GM18858 (cell line): ENCODE results near the gene RPH3AL.

Experiments used
- ATAC-seq: cut with Tn5 transposase; IDR thresholded peaks from one replicate; pipeline ENCODE4 v1.9.1; 2021; ENCODE audit not compliant: unreplicated experiment

Gene RPH3AL

DNA sequence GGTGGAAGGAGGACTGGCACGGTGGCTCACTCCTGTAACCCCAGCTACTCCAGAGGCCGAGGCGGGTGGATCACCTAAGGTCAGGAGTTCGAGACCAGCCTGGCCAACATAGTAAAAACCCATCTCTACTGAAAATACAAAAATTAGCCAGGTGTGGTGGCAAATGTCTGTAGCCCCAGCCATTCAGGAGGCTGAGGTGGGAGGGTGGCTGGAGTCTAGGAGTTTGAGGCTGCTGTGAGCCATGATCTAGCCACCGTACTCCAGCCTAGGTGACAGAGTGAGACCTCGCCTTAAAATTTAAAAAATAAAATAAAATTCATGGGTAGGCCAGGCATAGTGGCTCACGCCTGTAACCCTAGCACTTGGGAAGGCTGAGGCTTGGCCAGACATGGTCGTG lies 1.2 kb upstream of the RPH3AL start:
- ATAC-seq: no peak

DNA sequence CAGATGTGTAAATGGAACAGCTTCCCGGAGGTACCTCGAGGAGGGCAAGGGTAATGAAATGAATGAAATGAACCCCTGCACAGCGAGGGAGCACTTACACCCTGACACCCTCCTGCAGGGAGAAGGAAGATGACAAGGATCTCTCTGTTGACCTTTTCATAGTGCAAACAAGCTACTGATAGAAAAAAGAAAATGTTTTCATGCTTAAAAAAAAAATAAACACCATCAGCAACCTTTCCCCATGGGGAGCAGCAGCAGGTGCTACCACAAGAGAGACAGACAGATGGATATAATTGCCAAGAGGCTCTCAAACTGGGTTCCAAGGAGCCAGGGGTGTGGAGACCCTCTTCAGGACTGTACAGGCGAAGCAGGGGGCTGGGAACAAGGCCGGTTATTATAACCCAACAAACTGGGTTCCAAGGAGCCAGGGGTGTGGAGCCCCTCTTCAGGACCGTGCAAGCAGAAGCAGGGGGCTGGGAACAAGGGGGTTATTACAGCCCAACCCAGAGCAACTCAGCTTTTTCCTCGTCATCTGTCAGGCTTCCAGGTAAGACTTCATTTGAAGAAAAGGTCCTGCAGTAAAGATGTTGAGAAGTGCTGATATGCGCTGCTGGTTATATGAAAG lies 718 bp upstream of the RPH3AL start:
- ATAC-seq: no peak

DNA sequence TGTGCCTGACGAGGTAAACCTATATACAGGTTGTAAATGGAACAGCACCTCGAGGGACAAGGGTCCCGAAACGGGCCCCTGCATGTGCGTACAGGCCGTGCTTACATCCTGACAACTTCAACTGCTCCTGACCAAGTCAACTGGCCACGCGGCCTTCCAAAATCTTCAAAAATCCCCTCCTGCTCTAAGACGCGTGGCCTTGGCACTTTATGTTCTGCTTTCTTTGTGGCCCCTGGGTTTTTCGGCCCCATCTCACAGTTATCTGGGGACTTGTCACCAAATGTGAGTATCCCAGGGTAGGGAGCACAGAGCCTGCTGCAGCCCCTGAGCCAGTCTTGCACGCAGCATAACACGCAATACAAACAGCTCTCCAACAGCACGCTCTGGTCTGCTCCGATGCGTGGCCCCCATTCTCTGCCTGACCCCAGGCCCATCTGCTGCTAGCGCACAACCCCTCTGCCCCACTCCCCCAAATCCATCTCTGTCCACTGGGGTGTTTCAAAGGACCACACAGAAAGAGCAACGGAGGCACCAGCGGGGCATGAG lies 659 bp downstream of the RPH3AL start:
- no peak for ATAC-seq

DNA sequence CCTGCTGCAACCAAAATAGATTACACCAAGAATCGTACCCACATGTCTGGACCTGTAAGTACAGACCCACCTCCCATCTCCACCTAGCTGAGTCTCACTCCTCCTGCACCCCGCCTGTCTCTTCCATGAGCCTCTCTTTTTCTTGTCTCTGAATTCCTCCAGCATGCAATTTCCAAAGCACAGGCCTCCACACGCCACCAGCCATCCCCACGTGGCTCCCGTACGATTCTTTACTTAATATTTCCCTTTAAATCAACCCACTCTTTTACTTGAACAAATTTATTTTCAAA lies 1.2 kb downstream of the RPH3AL start:
- no peak for ATAC-seq

DNA sequence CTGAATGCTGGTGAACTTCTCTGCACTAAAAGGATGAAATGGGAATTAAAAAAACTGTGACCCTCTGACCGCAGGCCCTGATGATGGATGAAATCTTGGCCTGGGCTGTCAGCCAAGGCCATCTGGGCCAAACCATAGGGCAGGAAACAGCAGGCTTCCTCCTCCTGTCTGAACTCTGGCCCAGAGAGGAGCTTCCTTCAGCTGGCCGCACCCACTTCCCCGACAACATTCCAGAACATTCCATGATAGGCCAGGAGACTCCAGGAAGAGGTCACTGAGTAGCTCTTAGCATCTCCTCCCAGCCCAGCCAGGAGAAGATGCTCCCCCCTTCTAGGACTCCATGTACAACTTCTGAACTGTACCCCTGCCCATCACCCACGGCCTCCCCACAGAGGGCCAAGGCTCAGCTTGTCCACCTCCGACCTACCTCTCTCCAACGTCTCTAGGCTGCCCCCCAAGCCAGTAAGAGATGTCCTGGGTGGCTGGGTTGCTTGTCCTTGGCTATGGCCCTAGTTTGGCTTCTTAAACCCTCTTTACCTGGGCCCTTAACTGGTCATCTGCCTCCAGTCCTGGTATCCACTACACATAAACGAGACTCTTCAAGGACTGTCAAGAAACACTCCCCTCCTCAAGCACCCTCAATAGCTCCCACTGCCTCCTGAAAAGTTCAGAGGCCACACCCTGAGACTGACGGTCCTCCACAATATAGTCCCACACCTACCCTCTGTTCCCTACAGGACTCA lies 1.7 kb downstream of the RPH3AL start:
- no peak for ATAC-seq

DNA sequence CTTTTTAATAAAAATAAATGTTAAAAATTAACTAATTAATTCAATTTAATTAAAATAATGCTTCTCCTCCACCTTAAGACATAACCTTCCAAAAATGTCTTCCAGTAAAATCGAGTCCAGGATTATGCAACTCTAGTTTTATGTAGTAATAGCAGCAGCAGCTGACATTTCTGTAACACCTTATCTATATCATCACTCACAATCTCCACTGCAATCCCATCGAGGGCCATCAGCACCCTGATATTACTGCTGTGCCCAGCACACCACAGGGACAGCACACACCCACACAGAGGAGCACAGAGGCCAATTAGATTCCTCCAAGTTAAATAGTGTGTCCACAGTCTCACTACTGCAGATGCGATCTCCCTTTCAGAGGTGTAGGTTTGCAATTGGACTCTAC lies 2.9 kb downstream of the RPH3AL start:
- ATAC-seq: no peak

DNA sequence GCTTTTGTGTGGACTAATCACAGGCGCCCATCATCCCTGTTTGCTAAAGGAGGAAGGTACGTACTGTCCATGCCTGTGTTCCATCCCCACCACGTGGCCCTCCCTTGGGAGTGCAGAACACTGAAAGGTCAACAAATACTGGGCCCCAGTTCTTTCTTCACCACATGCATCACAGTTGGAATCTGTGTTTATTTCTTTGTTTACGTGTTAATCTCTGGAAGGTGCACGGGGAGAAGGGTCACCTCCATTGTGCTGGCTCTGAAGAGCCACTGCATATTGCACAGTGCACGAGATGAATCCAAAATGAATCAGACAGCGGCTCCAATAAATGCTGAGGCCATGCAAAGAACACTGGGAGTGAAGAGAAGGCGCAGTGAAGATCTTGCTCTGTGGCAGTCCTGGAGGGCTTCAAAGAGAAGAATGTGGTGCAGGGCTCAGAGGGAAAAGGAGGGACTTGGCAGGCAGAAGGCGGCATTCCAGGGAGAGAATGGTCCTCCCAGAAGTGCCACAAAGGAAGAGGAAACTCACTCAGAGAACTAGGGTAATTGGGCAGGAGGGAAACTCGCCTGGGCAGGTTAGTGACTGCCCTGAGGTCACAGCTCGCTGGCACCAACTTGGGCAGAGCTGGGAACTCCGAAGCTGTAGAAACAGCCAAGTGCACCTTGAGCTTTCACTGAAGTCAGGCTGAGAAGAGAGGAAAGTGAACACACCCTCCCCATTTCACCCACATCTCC lies 3.7 kb downstream of the RPH3AL start:
- no peak for ATAC-seq

DNA sequence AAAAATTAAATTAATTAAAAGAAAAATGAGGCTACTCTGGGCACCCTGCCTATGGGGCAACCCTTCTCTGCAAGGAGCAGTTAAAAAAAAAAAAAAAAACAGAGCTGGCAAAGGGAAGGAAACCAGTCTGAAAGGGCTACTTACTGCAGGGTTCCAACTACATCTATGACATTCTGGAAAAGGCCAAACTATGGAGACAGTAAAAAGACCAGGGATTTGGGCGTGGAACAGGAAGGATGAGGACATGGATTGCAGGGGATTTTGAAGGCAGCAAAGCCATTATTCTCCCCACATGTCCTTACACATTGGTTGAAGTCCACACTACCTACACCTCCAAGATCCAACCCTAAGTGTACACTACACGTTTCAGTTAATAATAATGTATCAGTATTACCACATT lies 4.6 kb downstream of the RPH3AL start:
- ATAC-seq: no peak

DNA sequence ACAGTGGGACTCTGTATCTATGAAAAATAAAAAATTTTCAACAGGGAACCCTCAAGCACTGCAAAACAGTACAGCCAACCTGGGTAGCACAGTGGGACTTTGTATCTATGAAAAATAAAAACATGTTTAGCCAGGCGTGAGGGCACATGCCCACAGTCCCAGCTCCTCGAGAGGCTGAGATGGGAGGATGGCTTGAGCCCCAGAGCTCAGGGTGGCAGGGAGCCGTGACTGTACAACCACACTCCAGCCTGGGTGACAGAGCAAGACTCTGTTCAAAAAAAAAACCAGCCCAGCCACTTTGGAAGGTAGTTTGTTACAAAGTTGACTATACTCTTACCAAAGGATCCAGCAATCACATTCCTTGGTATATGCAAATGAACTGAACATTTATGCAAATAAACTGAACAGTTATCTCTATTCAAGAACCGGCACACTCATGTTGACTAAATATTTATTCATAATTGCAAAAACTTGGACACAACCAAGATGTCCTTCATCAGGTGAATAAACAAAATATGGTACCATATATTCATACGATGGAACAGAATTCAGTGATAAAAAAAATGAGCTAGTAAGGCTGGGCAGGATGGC lies 5.2 kb downstream of the RPH3AL start:
- ATAC-seq: no peak

DNA sequence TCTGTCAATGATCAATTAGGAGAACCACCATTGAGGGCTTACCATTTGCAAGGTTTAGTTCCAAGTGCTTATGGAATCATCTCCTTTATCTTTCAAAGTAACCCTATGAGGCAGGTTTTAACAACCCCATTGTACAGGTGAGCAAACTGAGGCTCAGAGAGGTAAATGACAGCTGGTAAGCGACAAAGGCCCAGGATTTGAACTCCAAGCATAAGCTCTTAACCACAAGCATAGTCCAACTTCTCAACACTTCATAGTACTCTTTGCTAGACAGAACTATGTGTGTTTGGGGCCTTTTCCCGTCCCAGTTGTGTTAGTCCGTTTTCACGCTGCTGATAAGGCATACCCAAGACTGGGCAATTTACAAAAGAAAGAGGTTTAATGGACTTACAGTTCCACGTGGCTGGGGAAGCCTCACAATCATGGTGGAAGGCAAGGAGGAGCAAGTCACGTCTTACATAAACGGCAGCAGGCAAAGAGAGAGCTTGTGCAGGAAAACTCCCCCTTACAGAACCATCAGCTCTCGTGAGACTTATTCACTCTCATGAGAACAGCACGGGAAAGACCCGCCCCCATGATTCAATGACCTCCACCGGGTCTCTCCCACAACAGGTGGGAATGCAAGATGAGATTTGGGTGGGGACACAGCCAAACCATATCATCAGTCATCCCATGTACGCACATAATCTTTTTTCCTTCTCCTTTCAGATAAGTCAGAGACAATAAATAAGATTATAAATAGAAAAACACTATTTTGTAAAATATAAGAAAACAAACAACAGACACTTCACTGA lies 6.4 kb downstream of the RPH3AL start:
- no peak for ATAC-seq

DNA sequence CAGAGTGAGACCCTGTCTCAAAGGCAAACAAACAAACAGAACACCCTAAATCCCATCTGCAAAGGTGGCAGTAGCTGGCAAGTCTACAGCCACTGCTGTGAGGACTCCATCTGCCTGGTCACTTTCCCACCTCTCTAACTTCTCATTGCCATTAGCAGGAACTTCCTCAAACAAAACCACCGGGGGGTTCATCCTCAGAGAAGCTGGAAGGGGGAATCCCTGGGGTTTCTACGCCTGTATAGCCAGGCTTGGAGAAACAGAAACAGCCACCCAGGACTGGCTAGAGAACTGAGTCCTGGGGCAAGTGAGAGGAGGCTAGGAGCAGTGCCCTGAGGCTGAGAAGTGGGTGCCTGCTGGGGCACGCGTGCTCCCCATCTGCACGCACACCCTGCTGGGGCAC lies 7.3 kb downstream of the RPH3AL start:
- no peak for ATAC-seq

DNA sequence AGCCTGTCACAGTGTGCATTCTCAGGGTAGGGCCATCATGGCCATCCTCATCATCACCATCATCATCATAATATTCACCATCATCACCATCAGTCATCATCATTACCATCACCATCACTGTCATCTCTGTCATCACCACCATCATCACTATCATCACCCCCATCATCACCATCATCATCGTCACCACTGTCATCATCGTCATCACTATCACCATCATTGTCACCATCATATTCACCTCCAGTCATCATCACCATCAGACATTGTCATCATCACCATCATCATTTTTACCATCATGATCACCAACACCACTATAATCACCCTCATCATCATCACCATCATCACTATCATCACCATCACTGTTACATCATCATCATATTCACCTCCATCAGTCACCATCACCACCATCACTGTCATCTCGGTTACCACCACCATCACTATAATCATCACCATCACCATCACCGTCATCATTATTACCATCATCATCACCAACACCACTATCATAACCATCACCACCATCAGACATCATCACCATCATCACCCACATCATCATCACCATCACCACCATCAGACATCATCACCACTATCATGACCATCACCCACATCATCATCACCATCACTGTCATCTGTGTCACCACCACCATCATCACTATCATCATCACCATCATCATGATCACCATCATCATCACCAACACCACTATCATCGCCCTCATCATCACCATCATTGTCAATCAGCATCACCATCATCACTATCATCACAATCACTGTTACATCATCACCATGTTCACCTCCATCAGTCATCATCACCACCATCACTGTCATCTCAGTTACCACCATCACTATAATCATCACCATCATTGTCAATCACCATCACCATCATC lies 8.5 kb downstream of the RPH3AL start:
- ATAC-seq: no peak

DNA sequence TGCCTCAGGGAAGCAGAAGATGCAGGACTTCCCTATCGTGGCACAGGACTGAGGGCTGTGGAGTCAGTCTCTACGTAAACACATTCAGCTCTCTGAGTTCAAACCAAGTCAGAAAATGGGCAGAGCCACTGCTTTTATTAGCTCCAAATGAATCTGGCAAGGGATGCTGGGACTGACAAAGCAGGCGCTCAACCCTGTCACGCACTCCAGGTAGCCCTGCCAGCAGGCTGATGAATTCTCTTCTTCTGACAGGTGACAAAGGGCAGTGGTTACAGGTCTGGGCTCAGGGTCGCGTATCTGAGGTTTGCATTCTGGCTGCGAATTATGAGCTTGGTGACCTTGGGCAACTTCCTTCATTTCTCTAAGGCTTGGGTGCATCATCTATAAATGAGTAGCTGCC lies 9.4 kb downstream of the RPH3AL start:
- ATAC-seq: no peak

DNA sequence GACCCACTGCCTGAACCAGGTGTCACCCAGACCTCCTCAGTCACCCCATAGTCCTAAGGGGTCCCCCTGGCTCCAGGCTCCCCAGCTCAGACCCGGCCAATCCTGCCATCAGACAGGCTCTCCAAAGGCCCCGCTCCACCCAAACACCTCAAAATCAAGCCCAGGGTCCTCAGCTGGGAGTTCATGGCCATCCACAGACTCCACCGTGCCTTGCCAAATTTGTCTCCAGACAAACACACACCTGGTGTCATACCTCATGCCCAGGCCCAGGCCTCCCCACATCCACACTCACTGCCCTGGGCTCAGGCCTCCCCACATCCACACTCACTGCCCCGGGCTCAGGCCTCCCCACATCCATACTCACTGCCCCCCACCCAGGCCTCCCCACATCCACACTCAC lies 12.5 kb downstream of the RPH3AL start:
- ATAC-seq: no peak

DNA sequence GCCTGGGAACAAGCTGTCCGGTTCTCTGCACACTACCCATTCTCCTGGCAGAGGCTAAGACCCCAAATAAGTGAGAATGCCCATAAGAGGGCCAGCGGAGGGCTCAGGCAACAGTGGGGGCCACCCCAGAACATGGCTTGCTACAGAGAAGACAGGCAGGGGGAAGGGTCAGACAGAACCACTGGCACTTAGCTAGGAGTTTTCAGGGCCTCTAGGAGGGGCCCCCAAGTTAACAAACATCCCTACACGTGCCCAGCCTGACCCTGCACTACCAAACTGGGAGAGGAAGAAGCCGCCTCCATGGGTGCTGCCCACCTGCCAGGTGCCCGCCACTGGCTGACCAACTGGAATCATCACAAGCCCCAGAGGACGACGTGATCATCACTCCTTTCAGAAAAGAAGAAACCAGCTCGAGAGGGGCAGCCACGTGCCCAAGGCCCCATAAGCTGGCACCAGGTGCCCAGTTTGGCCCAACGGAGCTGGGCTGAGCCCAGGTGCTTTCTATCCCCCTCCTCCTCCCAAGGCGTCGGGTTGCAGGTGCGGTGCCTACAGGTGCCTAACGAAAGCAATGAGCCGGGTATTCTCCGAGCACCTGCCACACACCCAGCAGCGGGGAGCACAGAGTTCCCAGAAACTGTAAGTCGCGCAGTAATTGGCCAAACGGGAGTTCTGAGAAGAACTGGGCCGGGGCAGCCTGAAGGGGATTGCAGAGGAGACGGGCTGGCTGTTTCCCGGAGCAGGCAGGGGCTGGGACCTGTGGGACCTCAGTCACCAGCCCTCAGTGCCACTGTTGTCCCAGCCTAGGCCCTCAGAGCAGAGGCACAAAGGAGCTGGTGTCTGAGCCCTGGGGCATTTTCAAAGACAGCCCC lies 13.2 kb downstream of the RPH3AL start:
- ATAC-seq: no peak

DNA sequence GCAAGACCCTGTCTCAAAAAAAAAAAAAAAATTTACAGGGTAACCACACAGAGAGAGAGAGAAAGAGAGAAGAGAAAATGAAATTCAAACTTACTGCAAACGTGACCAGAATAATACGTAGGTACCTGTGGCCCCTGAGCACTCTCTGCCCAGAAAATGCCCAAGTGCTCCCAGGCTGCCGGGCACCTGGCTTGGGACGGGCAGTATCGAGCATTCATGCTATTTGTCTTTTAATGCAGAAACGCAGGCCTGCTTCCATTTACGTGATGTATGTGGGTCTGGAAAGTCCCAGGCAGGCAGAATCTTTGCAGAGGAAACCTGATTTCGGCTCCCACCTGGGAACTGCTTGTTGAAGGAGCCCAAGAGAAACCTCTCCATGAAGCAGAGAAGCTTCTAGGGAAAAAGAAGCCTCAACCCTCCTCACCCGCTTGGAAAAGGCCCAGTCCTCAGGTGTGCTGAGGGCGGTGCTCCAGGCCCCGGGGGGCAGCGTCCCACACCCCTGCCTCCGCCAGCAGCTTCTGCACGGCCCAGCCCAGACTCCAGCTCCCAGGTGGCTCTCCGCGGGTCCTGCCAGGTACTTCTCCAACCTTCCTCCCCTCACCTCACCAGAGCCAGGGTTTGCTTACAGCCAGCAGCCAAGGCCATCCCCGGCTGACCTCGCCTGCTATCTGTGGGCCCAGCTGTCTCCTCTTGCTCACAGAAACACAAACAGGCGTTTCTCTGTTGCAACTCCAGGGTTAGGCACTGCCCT lies 14.0 kb downstream of the RPH3AL start:
- no peak for ATAC-seq

DNA sequence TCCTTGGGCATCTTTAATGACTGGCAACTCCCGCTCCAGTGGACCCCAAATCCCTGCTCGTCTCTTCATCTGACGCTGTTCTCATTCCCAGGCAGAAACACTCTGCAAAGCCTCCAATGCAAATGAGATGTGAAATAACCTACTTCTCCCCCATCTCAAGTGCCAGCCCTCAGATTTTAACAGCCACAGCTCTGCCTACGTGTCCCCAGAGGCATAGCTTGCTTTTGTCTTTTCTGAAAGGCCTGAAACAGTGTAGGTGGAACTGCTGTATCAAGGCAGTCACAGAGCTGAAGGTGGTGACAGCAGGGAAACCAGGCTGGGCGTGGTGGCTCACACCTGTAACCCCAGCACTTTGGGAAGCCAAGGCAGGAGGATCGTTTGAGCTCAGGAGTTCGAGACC lies 14.7 kb downstream of the RPH3AL start:
- no peak for ATAC-seq

DNA sequence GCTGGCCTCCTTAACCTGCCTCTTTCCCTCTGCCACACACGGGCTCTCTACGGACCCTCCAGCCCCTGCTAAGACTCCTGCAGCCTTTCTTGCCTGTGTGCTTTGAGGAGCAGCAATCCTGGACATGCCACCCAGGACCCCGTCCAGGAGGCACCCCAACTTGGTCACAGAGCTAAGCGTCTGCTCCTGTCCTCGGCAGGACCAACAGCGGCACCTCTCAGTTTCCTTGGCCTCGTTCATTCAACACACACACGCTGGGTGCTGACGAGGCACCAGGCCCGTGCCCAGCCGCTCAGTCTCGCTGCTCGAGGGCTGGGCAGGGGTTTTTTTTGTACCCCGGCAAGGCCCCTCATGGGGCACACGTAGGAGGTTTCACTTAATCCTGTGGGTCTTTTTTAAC lies 15.2 kb downstream of the RPH3AL start:
- no peak for ATAC-seq
